Germinal center (tissue), 1 donor: ENCODE results near the gene SLC17A7.
"Not testable (repeated sequence)": the region's sequence is repeated elsewhere in the genome, so short reads cannot be mapped to it uniquely, and the experiment has no call there.

Experiments used
- DNase-seq: peaks from one replicate; pipeline ENCODE4 v3.0.0; 2012; ENCODE audit warnings: mixed read lengths, low spot score

The SLC17A7 gene

DNA sequence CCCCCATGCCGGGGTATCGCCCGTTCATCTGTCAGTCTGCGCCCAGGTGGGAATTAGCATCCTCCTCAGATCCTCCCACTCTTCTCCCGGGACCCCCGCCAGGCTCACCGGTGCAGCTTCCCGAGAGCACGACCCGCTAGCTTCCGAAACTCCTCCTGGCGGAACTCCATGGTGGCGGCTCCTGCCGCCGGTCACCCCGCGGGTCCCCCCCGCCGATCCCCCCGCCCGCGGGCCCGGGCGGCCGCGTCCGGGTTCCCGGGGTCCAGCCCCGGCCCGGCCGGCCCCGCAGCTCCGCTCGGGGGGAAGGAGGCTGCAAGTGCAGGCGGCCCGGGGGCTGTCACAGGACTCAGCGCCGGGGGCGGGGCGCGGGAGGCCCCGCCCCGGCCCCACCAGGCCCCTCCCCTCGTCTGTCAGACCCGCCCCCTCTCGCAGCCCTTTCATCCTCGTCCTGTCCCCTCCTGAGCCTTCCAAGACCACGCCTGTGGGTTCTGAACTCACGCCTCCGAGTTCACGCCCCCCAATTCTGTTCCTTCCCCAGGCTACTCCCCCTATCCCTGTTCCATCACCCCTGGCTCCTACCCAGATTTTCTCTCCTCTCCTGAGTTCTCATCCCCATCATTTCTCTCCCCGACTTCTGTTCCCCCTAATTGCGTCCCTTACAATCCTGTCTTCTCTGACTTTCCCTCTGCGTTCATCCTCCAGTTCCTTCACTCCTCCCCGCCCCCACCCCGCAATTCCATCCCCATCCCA, at the start of gene SLC17A7:
Gene SLC17A7, minus strand, starts transcription at position 318 of the 750 bp plus-strand sequence. Its CDS starts 148 bp downstream, at position 170.
- DNase-seq = peak; percentile 75

DNA sequence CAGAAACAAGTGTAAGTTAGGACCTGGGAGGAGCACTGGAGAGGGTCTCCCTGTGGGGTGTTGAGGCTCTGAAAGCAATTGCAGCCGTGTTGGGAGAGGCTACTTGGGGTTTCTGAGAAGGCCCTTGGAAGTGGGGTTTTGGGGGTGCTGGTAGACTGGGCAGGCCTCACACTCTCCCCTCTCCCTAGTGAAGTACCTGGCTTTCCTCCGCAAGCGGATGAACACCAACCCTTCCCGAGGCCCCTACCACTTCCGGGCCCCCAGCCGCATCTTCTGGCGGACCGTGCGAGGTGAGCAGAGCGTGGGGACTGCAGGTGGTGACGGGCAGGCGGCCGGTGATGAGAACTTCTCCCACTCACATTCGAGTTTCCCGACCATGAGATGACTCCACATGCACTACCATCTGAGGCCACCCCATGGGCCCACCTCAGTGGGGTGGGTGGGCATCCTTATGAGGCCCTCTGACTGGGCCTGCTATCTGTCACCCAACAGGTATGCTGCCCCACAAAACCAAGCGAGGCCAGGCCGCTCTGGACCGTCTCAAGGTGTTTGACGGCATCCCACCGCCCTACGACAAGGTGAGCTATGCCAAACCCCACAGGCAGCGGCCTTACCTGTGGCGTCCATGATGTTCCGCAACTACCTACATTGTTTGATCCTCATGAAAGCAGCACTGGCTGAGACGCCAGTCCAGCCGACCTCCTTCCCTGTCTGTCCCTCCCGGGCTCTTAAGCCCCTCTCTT, 49.1 kb upstream of the SLC17A7 start:
- no peak for DNase-seq

DNA sequence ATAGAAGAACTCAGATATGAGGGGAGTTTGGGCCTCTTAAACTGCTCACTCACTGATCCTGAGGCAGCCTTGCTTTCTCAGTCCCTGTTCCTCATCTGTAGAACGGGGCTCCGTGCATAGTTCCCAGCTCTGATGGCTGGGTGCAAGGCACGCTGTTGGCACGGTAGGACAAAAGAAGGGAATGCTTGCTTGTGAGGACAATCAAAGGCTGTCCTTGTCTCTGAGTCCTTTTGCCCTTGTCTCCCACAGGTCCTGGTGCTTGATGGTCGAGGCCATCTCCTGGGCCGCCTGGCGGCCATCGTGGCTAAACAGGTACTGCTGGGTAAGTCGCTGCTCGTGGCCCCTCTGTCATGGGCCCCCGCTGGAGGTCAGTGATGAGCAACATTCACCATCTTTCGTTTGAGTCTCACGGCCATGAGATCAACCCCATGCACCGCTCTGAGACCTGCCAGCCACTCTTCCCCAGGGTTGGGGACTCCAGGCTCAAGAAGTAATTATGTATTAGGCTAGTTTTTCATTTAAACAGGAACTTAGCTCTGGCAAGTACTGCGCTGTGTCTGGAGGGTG, 48.4 kb upstream of the SLC17A7 start:
- DNase-seq = no peak

DNA sequence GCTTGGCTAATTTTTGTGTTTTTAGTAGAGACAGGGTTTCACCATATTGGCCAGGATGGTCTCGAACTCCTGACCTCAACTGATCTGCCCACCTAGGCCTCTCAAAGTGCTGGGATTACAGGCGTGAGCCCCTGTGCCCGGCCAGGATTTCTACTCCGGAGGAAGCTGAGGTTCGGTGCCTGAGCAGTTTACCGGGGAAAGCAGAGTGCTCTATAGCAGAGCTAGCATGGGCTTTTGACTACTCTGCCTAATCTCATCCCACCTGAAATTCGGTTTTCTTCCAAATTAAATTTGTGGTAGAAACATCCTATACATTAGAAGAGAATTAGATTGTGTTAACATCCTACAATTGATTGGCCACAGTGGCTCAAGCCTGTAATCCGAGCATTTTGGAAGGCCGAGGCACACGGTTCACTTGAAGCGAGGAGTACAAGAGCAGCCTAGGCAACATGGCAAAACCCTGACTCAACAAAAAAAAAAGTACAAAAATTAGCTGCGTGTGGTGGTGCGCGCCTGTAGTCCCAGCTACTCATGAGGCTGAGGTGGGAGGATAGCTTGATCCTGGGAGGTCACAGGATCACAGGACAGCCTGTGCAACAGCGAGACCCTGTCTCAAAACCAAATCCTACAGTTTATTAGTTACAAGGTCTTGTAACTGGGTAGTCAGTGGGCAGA, 47.7 kb upstream of the SLC17A7 start:
- no peak for DNase-seq

DNA sequence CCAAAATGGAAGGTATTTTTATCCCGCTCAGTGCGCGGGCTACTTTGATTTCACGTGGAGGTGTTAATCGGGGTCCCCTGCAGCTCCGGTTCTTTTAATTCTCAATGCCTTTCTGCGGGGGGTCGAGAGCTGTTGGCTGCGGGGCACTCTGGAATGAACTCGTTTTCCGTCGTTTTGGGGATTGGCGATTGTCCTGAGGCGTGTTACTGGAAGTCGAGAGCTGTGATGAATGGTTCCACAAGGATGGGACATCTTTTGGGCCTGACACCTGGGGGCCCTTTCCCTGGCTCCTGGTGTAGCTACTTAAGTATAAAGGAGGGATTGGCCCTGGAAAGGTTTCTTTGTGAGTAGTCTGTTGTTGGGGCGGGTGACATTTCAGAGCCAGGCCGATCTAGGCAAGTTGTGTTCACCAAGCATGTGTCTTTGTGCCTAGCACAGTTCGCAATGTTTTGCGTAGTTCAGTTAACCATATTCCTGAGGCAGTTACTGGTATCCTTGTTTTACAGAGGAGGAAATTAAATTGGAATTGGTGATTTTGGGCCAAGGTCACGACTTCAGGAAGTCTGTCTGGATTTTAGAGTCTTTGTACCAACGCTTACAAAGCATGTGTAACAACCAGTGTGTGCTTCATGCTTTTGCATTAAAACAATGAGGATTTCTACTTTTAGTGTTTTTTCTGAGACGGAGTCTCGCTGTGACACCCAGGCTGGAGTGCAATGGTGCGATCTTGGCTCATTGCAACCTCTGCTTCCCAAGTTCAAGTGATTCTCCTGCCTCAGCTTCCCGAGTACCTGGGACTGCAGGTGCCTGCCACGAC, 46.9 kb upstream of the SLC17A7 start:
- no peak for DNase-seq

DNA sequence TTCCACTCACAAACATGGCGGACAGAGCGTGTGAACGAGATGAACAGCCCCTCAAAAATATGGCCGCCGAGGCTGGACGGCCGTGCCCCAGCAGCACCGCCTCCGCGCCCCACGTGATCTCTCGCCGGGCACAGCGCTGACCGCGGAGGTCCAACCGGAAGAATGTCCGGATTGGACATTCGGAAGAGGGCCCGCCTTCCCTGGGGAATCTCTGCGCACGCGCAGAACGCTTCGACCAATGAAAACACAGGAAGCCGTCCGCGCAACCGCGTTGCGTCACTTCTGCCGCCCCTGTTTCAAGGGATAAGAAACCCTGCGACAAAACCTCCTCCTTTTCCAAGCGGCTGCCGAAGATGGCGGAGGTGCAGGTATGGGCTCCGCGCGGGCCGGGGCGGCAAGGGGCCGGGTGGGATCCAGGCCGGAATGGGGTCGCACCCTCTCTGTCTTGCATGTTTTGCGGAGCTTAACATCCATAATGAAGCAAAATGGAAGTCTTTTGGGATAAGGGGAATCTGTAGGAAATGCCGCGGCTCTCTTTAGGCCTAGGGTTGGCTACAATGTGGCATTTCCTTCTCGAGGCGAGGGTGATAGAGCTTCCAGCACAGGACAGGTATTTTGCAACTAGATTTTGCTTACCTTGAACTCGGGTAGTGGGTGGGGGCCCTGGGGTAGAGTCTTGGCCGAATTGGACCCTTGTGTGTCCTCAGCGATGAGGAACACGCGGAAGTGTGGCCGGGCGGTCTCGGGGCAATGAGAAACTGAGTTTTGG, 46.1 kb upstream of the SLC17A7 start, which contains the start of gene RPL13A:
Gene RPL13A, plus strand, starts transcription at position 332 of the 769 bp plus-strand sequence. Its CDS starts 22 bp downstream, at position 354.
- DNase-seq = peak; percentile 97

DNA sequence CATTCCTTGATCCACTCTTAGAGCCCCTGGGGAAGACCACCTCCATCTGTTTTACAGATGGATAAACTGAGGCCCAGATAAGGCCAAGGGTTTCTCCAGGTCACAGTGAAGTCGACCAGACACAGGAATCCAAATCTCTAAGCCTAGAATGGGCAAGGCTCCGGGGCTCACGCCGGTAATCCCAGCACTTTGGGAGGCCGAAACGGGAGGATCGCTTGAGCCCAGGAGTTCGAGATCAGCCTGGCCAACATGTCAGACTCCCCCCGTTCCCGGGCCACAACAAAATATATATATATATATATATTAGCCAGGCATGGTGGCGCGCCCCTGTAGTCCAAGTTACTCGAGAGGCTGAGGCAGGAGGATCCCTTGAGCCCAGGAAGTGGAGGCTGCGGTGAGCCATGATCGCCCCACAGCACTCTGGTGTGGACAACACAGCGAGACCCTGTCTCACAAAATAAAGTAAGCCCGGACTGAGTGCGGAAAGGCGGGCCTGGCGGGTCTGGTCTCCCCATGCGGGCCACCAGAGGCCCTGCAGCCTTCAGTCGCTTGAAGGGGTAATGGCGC, 45.5 kb upstream of the SLC17A7 start:
- DNase-seq = no peak

DNA sequence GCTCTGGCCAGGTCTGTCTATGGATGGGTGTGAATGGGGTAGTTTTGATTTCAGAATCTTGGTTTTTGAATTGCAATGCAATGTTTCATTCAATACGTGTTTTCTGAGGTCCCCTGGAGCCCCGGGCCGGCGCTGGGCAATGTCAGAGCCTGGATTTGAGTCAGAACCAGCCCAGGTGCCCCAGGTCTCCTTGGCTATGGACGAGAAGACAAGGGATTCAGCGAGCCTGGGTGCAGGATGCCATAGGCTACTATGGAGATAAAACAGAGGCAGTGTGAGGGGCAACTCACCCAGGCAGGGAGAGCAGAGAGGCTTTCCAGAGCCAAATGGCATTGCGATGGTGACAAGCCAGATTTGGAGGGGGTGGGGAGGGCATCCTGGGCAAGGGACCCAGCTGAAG, 44.9 kb upstream of the SLC17A7 start:
- DNase-seq = no peak

DNA sequence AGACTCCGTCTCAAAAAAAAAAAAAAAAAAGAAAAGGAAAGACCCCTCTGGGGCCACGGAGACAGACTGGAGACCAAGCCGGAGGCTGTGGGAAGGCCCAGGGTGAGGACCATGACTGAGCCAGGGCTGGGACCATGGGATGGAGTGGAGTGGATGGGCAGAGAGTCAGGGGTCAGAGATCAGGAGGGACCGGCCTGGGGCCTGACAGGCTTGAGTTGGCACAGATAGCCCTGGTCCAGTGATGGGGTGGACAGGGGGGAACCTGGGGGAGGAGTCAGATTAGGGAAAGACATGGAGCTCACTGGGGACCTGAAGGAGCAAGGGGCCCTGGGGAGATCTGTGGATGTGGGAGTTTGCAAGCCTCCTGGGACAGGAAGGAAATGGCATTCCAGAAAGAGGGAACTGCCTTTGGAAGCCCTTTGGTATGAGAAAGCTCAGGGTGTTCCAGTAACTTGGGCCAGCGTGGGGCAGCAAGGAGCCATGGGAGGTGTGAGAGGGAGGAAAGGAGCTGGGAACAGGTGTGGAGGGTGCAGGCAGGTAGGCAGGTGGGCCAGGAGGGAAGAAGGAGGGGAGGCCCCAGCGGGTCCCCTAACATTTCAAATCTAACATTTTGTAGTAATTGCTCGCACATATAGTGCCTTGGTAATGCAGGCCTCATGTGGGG, 39.8 kb upstream of the SLC17A7 start:
- no peak for DNase-seq

DNA sequence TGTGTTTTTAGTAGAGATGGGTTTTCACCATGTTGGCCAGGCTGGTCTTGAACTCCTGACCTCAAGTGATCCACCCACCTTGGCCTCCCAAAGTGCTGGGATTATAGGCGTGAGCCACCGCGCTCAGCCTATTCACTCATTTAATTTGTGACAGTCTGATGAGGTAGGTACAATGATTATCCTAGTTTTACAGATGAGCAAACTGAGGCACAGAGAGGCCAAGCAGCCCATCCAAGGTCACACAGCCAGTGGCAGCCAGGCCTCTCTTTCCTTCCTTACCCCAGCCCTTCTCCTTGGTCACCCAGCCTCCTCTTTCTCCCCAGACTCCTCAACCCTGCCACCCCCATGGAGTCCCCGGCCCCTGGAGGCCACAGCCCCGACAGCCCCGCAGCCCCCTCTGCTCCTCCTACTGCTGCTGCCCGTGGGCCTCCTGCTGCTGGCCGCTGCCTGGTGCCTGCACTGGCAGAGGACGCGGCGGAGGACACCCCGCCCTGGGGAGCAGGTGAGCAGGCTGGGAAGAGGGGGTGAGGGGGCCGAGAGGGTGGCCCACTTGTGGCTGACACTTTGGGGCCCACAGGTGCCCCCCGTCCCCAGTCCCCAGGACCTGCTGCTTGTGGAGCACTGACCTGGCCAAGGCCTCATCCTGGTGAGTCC, 38.8 kb upstream of the SLC17A7 start:
- DNase-seq = no peak

DNA sequence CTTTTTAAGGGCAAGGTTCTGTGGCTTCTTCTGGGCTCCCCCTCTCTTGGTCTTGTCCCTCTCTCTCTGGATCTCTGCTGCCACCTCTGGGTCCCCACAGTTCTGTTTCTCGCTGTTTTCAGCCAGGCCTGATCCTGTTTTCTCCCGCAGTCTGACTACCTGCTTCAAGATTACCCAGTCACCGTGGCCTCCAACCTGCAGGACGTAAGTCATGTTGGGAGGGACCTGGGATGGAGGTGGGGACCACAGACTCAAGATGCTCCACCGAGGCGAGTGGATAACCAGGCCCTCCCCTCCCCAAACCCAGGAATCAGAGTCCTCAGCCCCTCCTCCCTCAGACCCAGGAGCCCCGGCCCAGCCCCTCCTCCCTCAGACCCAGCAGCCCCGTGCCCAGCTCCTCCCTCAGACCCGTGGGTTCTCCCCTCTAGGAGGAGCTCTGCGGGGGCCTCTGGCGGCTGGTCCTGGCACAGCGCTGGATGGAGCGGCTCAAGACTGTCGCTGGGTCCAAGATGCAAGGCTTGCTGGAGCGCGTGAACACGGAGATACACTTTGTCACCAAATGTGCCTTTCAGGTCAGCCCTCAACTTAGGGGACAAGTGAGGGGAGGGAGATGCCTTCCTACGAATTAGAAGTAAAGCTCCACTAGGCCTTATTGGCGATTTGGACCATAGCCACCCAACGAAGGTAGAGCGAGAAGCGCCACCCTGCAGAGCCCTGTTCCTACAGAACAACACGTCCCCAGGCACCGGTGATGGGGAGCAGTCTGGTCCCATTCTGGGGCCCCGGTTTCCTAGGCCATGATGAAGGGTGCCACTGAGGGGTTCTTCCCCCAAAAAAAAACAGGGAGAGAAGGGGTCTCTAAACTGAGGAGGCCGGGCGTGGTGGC, 34.9 kb upstream of the SLC17A7 start:
- peak; percentile 38 for DNase-seq

DNA sequence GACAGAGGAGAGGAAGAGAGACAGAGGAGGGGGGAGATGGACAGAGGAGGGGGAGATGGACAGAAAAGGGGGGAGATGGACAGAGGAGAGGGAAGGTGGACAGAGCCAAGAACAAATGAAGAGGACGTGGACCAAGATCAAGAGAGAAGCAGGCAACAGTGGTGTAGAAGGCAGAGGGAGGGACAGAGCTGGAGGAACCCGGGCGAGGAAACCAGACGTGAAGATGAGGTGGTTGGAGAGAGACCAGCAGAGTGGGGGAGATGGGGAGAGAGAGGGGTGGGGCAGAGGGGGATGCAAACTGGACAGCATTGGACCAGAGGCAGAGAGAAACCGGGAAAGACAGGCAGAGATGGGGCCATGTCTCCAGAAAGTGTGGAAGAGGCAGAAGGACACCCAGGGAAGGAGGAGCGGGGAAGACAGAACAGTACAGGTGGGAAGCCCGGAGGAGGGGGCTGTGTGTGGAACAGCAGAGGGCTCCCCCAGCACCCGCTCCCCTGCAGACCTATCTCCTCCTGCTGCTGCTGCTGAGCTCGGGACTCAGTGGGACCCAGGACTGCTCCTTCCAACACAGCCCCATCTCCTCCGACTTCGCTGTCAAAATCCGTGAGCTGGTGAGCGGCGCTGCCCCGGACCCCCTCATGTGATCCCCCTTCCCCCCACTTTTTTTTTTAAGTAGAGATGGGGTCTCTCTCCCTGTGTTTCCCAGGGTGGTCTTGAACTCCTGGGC, 34.0 kb upstream of the SLC17A7 start:
- no peak for DNase-seq

DNA sequence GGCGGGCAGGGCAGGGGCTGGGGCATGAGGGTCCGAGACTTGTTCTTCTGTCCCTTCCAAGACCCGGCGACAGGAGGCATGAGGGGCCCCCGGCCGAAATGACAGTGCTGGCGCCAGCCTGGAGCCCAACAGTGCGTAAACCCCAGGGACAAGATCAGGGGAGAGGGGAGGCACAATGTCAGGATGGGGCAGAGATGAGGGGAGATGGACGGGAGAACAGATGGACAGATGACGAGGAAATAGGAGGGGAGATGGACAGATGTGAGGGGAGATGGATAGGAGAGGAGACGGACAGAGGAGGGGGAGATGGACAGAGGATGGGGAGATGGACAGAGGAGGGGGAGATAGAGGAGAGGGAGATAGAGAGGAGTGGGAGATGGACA, 33.2 kb upstream of the SLC17A7 start:
- DNase-seq = no peak

DNA sequence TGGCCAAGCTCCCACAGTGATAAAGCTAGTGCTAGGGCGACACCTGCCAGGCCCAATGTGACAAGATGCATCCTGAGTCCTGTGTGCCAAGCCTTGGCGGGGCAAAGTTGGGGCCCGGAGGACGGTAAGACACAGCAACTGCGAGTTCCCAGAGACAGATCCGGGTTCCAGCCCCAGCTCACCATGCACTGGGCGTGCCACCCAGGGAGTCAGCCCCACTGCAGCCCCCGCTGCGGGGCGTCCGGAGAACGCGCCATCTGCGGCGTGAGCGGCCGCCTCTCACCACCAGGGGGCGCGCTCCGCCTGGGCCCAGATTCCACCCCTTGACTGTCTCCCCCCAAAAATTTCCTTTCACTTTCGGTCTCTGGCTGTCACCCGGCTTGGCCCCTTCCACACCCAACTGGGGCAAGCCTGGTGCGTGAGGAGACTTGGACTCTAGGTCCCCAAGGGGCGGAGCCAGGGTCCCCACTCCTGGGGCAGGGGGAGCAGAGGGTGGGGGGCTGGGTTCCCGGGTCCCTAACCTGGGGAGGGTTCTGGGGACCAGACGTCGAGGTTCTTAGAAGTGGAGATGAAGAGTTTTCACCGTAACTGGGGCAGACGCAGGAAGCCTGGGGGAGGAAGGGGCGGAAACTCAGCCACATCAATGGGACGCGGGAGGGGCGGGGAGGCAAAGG, 32.7 kb upstream of the SLC17A7 start, which contains the start of gene FLT3LG:
Gene FLT3LG, plus strand, starts transcription at position 348 of the 674 bp plus-strand sequence. CDS start 425 bp downstream, outside the sequence.
- peak; percentile 92 for DNase-seq

DNA sequence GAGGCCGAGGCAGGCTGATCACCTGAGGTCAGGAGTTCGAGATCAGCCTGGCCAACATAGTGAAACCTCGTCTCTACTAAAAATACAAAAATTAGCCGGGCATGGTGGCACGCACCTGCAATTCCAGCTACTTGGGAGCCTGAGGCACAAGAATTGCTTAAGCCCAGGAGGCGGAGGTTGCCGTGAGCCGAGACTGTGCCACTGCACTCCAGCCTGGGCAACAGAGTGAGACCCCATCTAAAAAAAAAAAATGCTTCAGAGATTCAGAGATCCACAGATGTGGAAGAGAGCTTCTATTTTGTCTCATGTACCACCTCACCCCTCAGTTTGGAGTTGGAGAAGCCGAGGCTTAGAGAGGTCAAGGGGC, 32.2 kb upstream of the SLC17A7 start:
- DNase-seq = not testable (repeated sequence)

DNA sequence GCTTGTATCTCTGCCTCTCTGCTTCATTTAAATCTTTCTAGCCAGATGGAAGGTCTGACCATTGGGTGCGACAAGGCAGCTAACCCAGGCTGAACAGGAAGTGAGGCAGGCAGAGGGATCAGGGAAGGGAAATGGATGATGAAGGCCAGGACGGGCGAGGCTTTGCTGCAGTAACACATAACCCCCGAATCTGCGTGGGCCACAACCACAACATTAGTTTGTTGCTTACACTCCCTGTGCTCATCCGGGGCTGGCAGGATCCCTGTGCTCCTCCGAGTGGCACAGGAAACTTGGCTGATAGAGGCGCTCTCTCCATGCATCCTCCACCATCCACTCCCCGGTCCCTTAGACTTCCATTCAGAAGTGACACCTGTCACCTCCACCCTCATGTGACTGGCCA, 31.6 kb upstream of the SLC17A7 start:
- DNase-seq = no peak

DNA sequence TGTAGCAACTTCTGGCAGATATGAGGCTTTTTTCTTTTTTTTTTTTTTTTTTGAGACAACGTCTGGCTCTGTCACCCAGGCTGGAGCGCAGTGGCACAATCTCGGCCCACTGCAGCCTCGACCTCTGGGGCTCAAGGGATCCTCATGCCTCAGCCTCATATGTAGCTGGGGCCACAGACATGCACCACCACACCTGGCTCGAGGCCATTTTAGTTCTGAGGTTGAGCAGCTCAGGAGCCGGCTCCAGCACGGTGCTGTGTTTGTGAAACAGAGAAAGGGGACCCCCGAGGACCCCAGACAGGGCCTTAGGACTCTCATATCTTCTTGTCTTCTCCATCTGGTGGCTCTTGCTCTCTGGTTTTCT, 29.3 kb upstream of the SLC17A7 start:
- DNase-seq = no peak
